ENCODE results near the gene ERG.
A peak's percentile ranks its signal among the peaks of the same experiment; 100 is the strongest.

The ERG gene

DNA sequence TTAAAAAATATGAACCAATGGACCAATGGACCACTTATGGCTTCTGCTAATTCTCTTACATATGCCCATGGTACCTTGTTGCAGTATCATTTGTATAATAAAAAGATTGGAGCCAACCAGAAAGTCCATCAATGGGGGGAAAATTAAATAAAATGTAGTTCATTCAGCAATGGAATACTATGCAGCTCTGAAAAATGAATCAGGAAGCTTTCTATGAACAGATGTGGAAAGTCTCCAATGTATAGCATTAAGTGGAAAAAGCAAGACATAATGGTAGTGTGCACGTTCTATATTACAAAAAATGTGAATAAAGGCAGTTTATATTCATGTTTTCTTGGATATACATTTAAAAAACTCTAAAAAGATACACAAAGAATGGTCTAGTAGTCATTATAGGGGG, 140.2 kb downstream of the ERG start:
- DNase-seq (ENCODE audit: low read depth), result no peak

DNA sequence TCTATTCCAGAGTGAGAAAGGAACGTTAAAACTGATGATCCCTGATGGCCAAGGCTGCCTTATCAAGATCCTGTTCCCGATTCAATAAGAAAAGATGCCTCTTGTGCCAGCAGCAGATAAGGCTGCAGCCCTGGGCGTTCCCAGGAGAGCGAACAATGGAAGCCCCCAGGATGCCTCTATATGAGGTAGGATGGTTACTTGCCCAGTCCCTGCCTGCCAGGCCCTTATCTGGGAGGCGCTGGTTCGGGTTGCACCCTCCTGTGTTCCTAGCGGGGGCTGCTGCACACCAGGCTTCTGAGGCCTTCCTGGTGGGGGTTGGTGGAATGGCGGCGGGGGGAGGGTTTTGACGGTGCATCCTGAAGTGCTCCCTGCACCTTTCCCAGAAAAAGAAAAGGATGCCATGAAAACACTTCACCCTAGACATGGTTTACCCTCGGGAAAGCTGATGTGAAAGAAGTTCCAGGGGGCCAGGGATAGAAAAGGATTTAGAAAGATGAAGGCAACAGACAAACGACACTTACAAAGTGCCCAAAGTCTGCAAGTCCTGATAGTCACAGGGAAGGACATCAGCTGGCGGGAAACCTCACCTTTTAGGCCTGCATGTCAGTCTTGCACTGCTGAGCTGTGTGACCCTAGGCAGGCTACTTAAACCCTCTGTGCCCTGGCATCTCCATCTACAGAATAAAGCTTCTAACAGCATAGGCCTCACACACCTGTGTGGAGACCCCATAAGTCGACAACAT, 141.2 kb downstream of the ERG start:
- no peak for DNase-seq (ENCODE audit: low read depth)

- no peak for DNase-seq (ENCODE audit: low read depth)
These were observed 142.1 kb downstream of the ERG start for GRCh38 chr21:38355992-38356781.

DNA sequence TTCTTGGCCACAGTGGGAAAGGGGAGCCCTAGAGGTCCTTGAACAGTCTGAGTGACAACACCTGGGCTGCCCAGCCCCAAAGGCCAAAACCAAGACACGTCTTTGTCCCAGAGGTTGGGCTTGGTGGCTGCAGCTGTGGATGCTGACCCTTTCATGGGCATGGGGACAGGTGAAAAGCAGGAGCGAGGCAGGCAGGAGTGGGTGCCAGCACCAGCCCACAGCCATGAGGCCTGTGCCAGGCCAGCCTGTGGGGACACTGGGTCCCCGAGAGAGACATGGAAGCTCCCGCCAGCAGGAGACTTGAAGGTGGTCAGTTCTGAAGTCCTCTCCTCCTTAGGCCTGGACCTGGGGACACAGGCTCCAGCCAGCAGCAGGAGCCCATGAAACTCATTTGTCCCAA, 142.9 kb downstream of the ERG start:
- DNase-seq (ENCODE audit: low read depth), result no peak

GRCh38 chr21:38354746-38355145, 143.5 kb downstream of the ERG start:
- DNase-seq (ENCODE audit: low read depth), result no peak

DNA sequence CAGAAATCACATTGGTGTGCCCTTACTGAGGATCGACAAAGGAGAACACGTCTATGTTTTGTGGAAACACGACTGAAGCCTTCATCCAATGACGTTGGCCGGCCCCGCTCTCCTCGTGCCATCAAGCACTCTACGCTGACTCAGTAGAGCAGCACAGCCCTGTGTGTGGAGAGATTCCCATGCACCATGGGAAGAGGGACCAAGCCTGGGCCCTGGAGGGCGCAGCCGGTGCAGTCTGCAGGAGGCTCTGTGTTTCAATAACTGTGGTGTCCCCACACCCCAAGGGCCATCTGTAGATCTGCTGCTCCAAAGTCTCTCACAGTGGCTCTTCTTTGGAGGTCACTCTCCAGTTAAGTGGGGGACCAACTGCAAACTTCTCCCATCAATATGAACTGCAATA, 144.0 kb downstream of the ERG start:
- DNase-seq (ENCODE audit: low read depth), result no peak

GRCh38 chr21:38352536-38353219, 145.6 kb downstream of the ERG start:
- DNase-seq (ENCODE audit: low read depth), result peak; percentile 32

DNA sequence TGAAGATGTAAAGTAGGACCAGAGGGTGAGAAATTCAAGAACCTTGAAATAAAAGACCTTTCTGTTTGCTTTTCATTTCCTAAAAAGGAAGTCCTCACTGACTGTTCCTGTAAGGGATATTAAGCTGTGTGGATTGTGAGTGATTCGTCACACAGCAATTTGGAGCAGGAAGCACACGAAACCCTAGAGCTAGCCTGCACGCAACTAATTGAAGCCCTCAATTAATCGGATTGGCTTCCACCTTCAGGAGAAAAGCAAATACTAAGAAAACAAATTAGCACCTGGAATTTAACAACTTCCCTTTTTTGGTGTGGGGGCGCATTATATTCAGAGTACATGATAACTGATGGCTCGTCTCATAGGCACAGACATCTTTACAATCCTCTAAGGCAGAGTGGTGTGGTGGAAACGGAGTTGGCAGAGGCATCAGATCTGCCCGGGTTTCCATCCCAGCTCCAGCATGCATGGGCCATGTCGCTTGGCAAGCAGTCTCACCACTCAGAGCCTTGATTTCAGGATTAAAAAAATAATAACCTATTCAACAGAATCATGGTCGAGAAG, 146.2 kb downstream of the ERG start:
- peak; percentile 74 for DNase-seq (ENCODE audit: low read depth)

GRCh38 chr21:38351176-38351959, 146.9 kb downstream of the ERG start:
- DNase-seq (ENCODE audit: low read depth), result no peak

DNA sequence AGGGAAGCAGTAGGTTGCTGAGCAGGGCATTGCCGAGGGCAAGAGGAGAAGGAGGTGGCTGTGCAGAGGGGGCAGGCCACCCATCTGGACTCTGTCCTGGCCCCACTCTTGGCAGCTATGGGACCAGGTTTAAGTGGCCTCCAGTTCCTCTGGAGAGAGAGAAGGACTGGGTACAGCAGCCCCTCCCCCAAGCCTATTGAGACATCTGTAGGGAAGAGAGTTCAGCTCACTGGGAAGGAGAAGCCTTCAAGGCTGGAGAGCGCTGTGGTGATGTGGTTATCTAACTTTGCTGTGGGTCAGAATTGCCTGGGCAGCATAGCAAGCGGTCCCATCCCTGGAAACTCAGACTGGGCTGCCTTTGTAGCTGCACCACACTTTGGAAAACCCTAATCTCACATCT, 147.6 kb downstream of the ERG start:
- no peak for DNase-seq (ENCODE audit: low read depth)

DNA sequence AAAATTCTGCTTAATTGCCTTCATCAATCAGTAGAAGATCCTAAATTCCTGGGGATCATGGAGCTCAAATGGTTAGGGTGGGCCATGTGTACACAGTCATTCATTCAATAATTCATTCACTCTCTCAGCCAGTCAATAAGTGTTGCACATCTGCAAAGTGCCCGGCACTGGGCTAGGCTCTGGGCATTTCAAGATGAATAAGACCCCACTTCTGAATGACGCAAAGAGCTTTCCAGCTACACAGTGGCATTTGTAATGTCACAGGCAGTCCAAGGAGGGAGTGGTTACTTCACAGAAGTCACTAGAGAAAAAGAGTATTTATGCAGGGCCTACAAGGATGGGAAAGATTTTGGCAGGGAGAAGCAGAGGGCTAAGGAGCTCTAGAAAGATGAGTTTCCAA, 148.3 kb downstream of the ERG start:
- DNase-seq (ENCODE audit: low read depth), result no peak

DNA sequence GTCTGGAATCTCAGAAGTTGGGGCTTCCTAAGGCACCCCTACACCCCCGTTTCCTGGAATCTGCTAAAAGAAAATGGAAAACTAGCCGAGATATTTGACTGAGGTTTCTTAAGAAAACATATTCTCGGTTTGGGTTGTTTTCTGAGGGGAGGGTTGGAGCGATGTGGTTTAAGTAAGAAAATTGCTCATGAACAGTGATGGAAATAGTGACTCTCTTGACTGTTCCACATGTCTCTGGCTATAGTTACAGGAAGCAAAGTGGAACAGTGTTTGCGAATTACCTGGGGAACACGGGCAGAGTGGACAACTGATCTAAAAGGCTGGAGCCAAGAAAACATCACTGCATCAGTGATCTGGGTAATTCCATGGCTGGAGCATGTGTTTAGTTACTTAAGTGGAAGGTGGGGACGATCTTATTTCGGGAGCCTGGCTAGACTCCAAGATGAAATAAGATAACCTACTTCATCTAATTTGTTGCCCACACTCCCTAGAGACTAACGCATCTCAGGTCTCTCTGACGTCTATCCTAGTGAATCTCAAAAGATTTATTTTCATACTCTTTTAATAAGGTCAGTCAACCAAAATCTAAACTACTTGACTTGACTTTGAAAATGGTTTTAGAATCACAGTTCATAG, 149.0 kb downstream of the ERG start:
- DNase-seq (ENCODE audit: low read depth), result no peak

- no peak for DNase-seq (ENCODE audit: low read depth)
These were observed 152.0 kb downstream of the ERG start for GRCh38 chr21:38346286-38346685.

DNA sequence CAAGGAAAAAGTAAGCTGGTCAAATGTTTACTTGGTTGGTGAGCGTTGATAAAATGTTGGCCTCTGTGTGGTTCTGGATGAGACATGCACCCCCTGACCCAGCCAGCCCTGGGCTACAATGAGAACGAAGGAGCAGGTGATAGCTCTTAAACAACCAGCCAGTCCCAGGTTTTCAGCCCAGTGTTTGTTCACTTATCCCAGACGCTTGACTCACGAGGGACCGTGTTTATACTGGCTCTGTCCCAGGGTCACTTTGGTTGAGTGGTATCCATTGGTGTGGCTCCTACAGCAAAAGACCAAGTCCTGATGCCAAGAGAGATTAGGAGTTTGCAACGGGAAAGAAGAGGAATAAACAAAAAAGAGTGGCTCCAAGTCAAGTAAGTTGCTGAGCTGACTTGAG, 154.6 kb downstream of the ERG start:
- DNase-seq (ENCODE audit: low read depth), result no peak

DNA sequence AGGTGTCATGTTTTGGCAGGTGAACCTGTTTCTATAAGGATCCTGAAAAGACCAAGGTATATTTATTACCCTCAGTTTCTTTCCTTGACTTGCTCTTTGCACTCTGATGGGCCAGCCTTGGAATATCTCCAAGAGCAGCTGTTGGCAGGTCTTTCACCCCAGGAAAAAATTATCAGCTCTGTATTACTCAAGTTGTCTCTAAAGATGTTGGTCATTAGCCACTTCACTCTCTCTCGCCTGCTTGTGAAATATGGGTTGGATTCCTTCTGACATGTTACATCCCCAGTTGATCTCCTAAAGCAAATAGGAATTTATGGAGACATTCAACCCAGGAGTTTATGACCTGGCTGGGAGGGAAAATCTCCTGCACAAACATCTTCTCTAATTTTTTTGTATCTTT, 155.5 kb downstream of the ERG start:
- no peak for DNase-seq (ENCODE audit: low read depth)

DNA sequence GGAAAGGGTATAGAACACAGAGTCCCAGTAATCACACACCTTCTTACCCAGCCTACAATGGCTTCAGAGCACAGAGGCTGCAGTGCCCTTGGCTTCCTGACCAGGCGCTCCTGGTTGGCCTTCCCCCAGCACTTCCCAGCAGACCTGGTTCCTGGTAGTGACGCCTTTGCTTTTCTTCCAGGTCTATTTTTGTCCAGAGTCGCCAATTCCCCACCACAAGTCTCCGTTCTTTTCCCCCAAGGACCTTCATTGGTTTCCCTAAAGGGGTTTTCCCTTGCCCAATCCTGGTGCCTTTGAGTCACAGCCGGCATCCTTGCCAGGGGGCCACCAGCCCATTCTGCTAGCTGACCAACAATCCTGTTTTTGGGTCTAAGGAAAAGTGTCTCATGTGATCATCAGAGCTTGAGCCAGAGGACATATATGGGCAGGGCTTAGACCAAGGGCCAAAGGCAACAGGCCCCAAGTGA, 156.7 kb downstream of the ERG start:
- no peak for DNase-seq (ENCODE audit: low read depth)

DNA sequence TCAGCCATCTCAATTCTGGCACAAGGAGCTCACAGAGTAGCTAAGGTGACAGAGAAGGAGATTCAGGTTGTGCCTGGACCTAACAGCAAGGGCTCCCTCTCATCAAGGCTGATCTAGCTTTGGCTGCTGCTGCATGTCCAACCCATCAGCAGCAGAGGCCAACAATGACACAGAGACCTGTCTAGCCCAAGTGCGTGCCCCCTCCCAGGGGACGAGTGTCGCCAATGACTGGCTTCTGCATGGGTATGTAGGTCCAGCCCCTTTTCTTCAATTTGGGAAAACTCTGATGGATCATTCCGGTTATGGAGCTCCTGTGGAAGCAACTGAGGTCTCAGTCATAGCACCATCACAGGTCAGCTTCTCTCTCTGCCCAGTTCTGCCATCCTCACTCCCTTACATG, 158.1 kb downstream of the ERG start:
- DNase-seq (ENCODE audit: low read depth), result no peak

DNA sequence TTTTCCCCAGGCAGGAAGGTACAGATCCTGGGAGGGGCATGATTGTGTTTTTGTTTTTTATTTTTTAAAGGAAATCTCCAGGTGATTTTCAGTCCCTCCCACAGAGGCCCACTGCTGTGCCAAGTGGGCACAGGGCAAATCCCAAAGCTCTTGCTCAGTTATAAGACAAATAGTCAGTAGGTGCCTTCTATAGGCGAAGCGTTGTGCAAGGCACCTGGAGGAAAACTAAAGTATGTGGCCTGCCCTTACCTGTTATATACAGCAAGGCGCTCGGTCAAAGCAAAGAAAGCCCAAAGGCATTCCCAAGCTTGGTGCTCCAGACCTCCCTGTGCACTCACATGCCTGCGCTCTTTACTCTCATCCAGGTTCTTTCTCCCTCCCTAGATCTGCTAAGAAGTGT, 160.5 kb downstream of the ERG start:
- DNase-seq (ENCODE audit: low read depth), result no peak

DNA sequence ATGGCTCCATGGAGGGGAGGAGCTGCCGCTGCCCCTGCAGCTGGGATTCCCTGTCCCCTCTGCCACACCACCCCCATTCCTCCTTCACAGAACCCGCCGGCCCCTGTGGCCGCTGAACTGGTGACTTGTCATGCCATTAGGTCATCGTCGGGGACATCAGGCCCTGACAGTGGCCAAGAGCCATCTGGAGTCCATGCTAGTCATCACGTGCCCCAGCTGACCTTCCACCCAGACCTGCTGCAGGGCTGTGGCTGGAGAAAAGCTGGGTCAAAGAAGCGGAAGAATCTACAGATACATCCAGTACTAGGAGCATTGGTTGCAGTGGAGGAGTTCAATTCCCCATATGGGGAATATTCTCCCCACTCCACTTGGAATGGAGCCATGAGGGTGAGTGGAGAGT, 163.4 kb downstream of the ERG start:
- DNase-seq (ENCODE audit: low read depth), result no peak

GRCh38 chr21:38333301-38334272, 164.7 kb downstream of the ERG start:
- no peak for DNase-seq (ENCODE audit: low read depth)
